ENCODE measurements around the gene MAGI3.
"Not testable (repeated sequence)": the region's sequence is repeated elsewhere in the genome, so short reads cannot be mapped to it uniquely, and the experiment has no call there.

The MAGI3 gene

GRCh38 chr1:113415310-113416070 is 25.2 kb downstream of the MAGI3 start:
- no peak overlapping the region for H3K27ac Mint-ChIP-seq
- no peak for DNase-seq
- H3K4me1 Mint-ChIP-seq (ENCODE audit: low read depth): peaks cover 1% of the 10 kb centered on the region

DNA sequence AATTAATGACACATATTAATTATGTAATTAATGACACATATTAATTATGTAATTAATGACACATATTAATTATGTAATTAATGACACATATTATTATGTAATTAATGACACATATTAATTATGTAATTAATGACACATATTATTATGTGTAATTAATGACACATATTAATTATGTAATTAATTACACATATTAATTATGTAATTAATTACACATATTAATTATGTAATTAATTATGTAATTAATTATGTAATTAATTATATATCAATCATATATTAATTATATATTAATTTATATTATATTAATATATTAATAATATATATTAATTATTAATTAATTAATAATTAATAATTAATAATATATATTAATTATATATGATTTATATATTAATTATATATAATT is 25.8 kb downstream of the MAGI3 start:
- H3K27ac Mint-ChIP-seq; H3K27me3 Mint-ChIP-seq; DNase-seq; H3K9me3 Mint-ChIP-seq; H3K4me3 Mint-ChIP-seq; H3K4me1 Mint-ChIP-seq (ENCODE audit: low read depth); H3K36me3 Mint-ChIP-seq (ENCODE audit: low read depth): not testable (repeated sequence)

More at GRCh38 chr1:113415310-113416070, 25.2 kb downstream of the MAGI3 start:
- H3K36me3 Mint-ChIP-seq (ENCODE audit: low read depth): no peaks in the 10 kb centered on the region
- H3K27me3 Mint-ChIP-seq: no peaks in the 10 kb centered on the region
- peaks cover 6% of the 10 kb centered on the region for H3K9me3 Mint-ChIP-seq
- no peak overlapping the region for H3K4me3 Mint-ChIP-seq

- no peak overlapping the region for H3K4me3 Mint-ChIP-seq
- H3K36me3 Mint-ChIP-seq (ENCODE audit: low read depth): no peaks in the 10 kb centered on the region
- H3K27me3 Mint-ChIP-seq: no peaks in the 10 kb centered on the region
- peaks cover 1% of the 10 kb centered on the region for H3K4me1 Mint-ChIP-seq (ENCODE audit: low read depth)
- no peak overlapping the region for H3K27ac Mint-ChIP-seq
- H3K9me3 Mint-ChIP-seq: peaks cover 6% of the 10 kb centered on the region
- DNase-seq: no peak
These were observed 26.2 kb downstream of the MAGI3 start for GRCh38 chr1:113416496-113416895.

- Mint-ChIP-seq H3K27me3 (no peaks in the 10 kb centered on the region), H3K4me3 (no peak overlapping the region), H3K36me3 (ENCODE audit: low read depth) (peaks cover 3% of the 10 kb centered on the region), H3K9me3 (peaks cover 10% of the 10 kb centered on the region), H3K4me1 (ENCODE audit: low read depth) (no peaks in the 10 kb centered on the region), H3K27ac (no peak overlapping the region)
- DNase-seq: no peak
These were observed 32.2 kb downstream of the MAGI3 start for GRCh38 chr1:113422315-113423068.

DNA sequence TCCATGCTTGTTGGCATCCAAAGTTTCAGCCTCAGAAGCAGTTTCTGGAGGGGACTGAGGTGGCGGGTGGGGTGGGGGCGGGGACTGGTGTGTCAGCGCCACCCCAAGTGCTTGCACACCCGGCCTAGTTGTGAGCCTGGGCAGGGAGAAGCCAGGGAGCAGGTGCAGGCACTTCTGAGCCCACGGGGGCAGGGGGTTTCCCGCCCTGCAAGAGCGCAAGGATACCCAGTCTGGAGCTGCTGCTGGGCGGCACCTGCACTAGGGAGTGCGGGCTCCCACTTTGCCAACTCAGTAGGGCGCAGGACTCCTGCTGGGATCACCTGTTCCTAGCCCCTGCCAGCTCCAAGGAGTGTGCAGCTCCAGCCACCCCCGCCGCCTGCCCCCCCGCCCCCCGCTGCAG is 33.5 kb downstream of the MAGI3 start:
- peaks cover 3% of the 10 kb centered on the region for H3K36me3 Mint-ChIP-seq (ENCODE audit: low read depth)
- no peaks in the 10 kb centered on the region for H3K4me1 Mint-ChIP-seq (ENCODE audit: low read depth)
- no peaks in the 10 kb centered on the region for H3K27me3 Mint-ChIP-seq
- no peak overlapping the region for H3K4me3 Mint-ChIP-seq
- DNase-seq: no peak
- H3K9me3 Mint-ChIP-seq: peaks cover 10% of the 10 kb centered on the region
- no peak overlapping the region for H3K27ac Mint-ChIP-seq

DNA sequence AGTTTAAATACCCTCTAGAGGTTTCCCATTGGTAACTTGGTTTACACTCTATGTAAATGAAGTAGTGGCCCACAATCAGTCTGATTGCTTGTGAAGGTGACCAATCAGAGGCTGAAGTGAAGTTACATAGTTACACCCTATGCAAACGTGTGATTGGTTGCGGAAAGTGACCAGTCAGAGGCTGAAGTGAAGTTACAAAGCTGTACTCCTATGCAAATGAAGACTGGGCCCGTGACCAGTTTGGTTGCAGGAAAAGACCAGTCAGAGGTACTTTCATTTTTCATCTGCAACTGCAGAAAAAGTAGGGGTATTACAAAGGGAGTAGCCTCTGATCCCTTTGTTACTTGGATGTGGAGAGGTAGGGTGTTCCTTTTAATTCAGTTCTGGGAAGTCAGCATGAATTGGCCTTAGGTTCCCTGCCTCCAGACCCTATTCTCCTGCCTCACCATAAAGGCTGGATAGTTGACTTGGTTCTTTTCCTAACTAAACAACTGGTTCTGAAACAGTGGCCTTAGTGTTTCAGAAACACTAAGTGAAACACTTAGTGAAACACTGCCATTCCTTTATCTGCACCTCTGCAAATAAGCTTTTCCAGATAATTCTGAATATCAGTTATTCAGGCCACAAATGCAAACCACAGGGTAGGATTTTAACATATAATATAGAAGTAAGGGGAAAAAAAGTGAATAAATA is 39.3 kb downstream of the MAGI3 start:
- H3K27me3 Mint-ChIP-seq: no peaks in the 10 kb centered on the region
- peaks cover 5% of the 10 kb centered on the region for H3K9me3 Mint-ChIP-seq
- H3K4me1 Mint-ChIP-seq (ENCODE audit: low read depth): no peaks in the 10 kb centered on the region
- no peaks in the 10 kb centered on the region for H3K36me3 Mint-ChIP-seq (ENCODE audit: low read depth)
- H3K27ac Mint-ChIP-seq: no peak overlapping the region
- DNase-seq: no peak
- no peak overlapping the region for H3K4me3 Mint-ChIP-seq

GRCh38 chr1:113433184-113433583 is 42.9 kb downstream of the MAGI3 start:
- no peak overlapping the region for H3K4me3 Mint-ChIP-seq
- H3K4me1 Mint-ChIP-seq (ENCODE audit: low read depth): no peaks in the 10 kb centered on the region
- H3K36me3 Mint-ChIP-seq (ENCODE audit: low read depth): no peaks in the 10 kb centered on the region
- no peaks in the 10 kb centered on the region for H3K9me3 Mint-ChIP-seq
- no peak for DNase-seq
- no peak overlapping the region for H3K27ac Mint-ChIP-seq
- H3K27me3 Mint-ChIP-seq: no peaks in the 10 kb centered on the region

DNA sequence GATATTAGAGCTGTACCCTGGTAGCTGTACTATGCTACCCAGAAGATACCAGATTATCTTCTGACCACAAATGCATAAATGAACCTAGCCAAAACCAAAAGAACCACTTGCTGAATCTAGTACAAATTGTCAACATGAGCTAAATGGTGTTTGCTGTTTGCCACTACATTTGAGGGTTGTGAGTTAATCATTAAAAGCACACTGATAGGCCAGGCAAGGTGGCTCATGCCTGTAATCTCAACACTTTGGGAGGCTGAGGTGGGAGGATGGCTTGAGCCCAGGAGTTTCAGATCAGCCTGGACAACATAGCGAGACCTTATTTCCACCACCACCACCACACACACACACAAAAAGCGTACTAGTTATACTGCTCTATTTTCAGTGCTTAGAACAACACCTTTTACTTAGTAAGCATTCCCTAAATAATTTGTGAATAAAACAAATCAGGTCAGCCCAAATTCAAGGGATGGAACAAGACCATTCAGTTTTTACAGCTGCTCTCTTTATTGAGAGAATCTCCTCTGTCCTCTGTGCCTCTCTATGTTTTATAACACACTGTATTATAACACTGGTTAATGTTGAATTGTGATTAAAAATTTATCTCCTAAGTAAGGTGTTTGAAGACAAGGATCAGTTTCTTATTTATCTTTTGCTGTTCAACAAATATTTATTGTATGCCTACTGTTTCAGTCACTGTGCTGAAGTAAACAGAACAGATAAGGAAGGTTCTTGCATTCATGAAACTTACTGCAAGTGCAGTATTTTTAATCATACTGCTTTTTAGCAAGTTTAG is 44.0 kb downstream of the MAGI3 start:
- Mint-ChIP-seq H3K27me3 (no peaks in the 10 kb centered on the region), H3K9me3 (no peaks in the 10 kb centered on the region), H3K36me3 (ENCODE audit: low read depth) (no peaks in the 10 kb centered on the region), H3K4me1 (ENCODE audit: low read depth) (peaks cover 5% of the 10 kb centered on the region), H3K27ac (no peak overlapping the region), H3K4me3 (no peak overlapping the region)
- no peak for DNase-seq

GRCh38 chr1:113434874-113435175 is 44.5 kb downstream of the MAGI3 start:
- Mint-ChIP-seq H3K27ac (no peak overlapping the region), H3K27me3 (no peaks in the 10 kb centered on the region), H3K4me1 (ENCODE audit: low read depth) (peaks cover 5% of the 10 kb centered on the region), H3K36me3 (ENCODE audit: low read depth) (no peaks in the 10 kb centered on the region), H3K9me3 (no peaks in the 10 kb centered on the region), H3K4me3 (no peak overlapping the region)
- no peak for DNase-seq

DNA sequence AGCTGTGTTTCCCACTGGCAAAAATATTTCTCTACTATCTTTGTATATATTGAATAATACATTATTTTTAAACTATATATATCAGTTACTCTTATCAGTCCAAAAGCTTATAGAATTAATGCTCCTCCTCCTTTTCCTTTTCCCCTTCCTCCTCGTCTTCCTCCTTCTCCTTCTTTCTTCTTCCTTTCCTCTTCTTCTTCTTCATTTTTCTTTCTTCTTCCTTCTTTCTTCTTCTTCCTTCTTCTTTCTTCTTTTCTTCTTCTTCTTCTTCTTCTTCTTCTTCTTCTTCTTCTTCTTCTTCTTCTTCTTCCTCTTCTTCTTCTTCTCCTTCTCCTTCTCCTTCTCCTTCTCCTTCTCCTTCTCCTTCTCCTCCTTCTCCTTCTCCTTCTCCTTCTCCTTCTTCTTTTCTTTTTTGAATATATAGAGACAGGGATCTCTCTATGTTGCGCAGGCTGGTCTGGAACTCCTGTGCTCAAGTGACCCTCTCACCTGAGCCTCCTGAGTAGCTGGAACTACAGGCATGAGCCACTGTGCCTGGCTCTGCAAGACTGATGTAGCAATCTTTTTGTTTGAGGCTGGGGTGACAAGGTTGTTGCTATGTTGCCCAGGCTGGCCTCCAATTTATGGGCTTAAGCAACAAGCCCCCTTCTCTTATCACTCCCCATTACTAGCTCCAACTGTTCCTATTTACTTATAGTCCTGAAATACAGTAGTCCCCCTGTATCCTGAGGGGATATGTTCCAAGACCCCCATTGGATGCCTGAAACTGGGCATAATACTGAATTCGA is 47.4 kb downstream of the MAGI3 start:
- H3K4me1 Mint-ChIP-seq (ENCODE audit: low read depth): peaks cover 5% of the 10 kb centered on the region
- no peak overlapping the region for H3K27ac Mint-ChIP-seq
- no peak for DNase-seq
- H3K4me3 Mint-ChIP-seq: no peak overlapping the region
- H3K9me3 Mint-ChIP-seq: no peaks in the 10 kb centered on the region
- H3K36me3 Mint-ChIP-seq (ENCODE audit: low read depth): no peaks in the 10 kb centered on the region
- no peaks in the 10 kb centered on the region for H3K27me3 Mint-ChIP-seq

- no peak for DNase-seq
- no peak overlapping the region for H3K27ac Mint-ChIP-seq
- no peak overlapping the region for H3K4me3 Mint-ChIP-seq
- H3K9me3 Mint-ChIP-seq: no peaks in the 10 kb centered on the region
- no peaks in the 10 kb centered on the region for H3K36me3 Mint-ChIP-seq (ENCODE audit: low read depth)
- H3K27me3 Mint-ChIP-seq: no peaks in the 10 kb centered on the region
- peaks cover 5% of the 10 kb centered on the region for H3K4me1 Mint-ChIP-seq (ENCODE audit: low read depth)
These were observed 48.4 kb downstream of the MAGI3 start for GRCh38 chr1:113438505-113439276.

DNA sequence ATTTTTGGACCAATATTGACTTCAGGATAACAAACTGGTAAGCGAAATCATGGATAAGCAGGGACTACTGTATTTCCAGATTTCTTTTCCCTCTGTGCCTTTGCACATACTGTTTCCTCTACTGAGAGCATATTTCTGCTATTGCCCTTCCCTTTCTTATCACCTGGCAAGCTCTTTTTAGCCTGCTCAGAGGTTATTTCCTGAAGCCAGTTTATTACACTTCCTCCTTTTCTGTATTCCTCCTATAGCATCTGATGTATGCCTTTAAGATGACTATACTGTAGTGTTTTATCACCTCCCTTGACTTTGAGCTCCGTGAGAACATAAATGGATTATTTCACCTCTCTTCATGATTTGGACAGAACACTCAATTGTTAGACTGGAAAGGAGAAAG is 49.0 kb downstream of the MAGI3 start:
- Mint-ChIP-seq H3K9me3 (peaks cover 5% of the 10 kb centered on the region), H3K27me3 (no peaks in the 10 kb centered on the region), H3K27ac (no peak overlapping the region), H3K4me1 (ENCODE audit: low read depth) (peaks cover 5% of the 10 kb centered on the region), H3K4me3 (no peak overlapping the region), H3K36me3 (ENCODE audit: low read depth) (no peaks in the 10 kb centered on the region)
- DNase-seq: no peak

GRCh38 chr1:113442131-113442530 is 51.8 kb downstream of the MAGI3 start:
- Mint-ChIP-seq H3K4me1 (ENCODE audit: low read depth) (peaks cover 5% of the 10 kb centered on the region), H3K27me3 (no peaks in the 10 kb centered on the region), H3K4me3 (no peak overlapping the region)

More at GRCh38 chr1:113442131-113442530, 51.8 kb downstream of the MAGI3 start:
- Mint-ChIP-seq H3K9me3 (peaks cover 14% of the 10 kb centered on the region), H3K36me3 (ENCODE audit: low read depth) (peaks cover 2% of the 10 kb centered on the region), H3K27ac (no peak overlapping the region)
- no peak for DNase-seq
